Measurements from ENCODE around the gene PIK3C2B. TPM values are rescaled to one million over a fixed set of nuclear protein-coding genes. Genes with fewer than 3 reads are reported as not detected.

PIK3C2B gene
- total RNA-seq, 4 donors from 2014 or later: 61.9 to 181 (median 88.8) TPM

DNA sequence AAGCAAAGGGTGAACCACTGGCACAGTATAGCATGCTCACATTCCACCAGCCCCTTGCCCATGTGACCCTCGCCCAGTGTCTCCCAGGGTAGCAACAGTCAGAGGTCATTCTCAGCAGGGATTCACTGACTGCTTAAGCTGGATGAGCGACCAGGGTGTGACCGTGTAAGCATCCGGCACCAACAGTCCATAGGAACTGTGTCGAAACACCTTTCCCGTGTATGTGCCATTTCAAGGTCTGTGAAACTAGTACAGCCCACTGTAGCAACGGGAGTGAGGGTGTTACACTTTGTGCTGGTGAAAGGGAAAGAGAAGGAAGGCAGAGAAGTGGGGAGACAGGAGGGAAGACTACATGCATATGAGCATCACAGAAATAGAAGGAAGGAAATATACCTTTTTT is 10.8 kb downstream of the PIK3C2B start:
- in situ Hi-C loops (cut with MboI; ENCODE audit: low pct_ligation_motif_present in 1 of 4, low pct_unique_long_range_greater_than_20kb in 1 of 4, low sequenced_read_pairs in 3 of 4) (no loop called here), intact Hi-C loops (cut with DNase I; ENCODE audit: low total_unique reads) (no loop called here)
- H3K4me1 ChIP-seq: peaks cover 32 to 53% (median 39%) of the 10 kb centered on the region in 4 donors
- TF ChIP-seq POLR2AphosphoS5 (IDR thresholded peaks at IDR 0.05): no peak
- no peak for TF ChIP-seq POLR2A (IDR thresholded peaks at IDR 0.05)
- TF ChIP-seq EP300 (IDR thresholded peaks at IDR 0.05; ENCODE audit: low read depth): no peak
- TF ChIP-seq, protein P1, sequence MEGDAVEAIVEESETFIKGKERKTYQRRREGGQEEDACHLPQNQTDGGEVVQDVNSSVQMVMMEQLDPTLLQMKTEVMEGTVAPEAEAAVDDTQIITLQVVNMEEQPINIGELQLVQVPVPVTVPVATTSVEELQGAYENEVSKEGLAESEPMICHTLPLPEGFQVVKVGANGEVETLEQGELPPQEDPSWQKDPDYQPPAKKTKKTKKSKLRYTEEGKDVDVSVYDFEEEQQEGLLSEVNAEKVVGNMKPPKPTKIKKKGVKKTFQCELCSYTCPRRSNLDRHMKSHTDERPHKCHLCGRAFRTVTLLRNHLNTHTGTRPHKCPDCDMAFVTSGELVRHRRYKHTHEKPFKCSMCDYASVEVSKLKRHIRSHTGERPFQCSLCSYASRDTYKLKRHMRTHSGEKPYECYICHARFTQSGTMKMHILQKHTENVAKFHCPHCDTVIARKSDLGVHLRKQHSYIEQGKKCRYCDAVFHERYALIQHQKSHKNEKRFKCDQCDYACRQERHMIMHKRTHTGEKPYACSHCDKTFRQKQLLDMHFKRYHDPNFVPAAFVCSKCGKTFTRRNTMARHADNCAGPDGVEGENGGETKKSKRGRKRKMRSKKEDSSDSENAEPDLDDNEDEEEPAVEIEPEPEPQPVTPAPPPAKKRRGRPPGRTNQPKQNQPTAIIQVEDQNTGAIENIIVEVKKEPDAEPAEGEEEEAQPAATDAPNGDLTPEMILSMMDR (IDR thresholded peaks at IDR 0.05): no peak
- WGBS, 2 donors (ENCODE audit: low coverage in 1 of 2): 76 to 83% methylated on average over 1 to 7 of the region's 7 CpGs
- no peak for DNase-seq
- H3K36me3 ChIP-seq: no peaks in the 10 kb centered on the region
- no peak overlapping the region for H3K4me3 ChIP-seq
- no peaks in the 10 kb centered on the region for H3K27me3 ChIP-seq
- no peaks in the 10 kb centered on the region for H3K9me3 ChIP-seq
- no peak overlapping the region for H3K27ac ChIP-seq

DNA sequence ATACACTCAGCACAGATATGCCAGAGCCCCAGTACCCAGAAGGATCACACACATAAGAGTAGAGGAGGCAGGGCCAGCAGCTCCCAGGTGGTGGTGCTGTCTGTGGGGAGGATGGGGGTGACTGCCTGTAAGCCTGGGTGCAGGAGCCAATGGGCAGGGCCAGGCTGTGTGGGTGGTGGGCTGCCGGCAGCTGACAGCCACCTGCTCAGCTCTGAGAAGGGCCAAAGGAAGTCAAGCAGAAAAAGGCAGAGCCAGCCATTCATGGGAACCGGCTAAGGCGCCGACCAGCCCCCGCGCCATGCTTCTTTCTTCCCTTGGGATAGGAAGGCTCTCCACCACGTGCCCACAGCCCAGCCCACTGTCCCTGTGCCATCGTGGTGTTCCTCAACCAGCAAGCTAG is 14.1 kb downstream of the PIK3C2B start:
- Histone ChIP-seq H3K36me3 (no peaks in the 10 kb centered on the region), H3K4me3 (no peak overlapping the region), H3K27ac (peak overlapping the region; percentile 51 to 76 (median 70)), H3K27me3 (no peaks in the 10 kb centered on the region), H3K9me3 (no peaks in the 10 kb centered on the region), H3K4me1 (peaks cover 52 to 79% (median 62%) of the 10 kb centered on the region in 4 donors)
- WGBS, 2 donors (ENCODE audit: low coverage in 1 of 2): 56% methylated on average over 6 of the region's 8 CpGs; no CpG with 5 or more reads in 1 of the 2 donors
- in situ Hi-C loops (cut with MboI; ENCODE audit: low pct_ligation_motif_present in 1 of 4, low pct_unique_long_range_greater_than_20kb in 1 of 4, low sequenced_read_pairs in 3 of 4) (no loop called here), intact Hi-C loops (cut with DNase I; ENCODE audit: low total_unique reads) (no loop called here)
- TF ChIP-seq, protein P1 (IDR thresholded peaks at IDR 0.05): no peak
- no peak for DNase-seq

DNA sequence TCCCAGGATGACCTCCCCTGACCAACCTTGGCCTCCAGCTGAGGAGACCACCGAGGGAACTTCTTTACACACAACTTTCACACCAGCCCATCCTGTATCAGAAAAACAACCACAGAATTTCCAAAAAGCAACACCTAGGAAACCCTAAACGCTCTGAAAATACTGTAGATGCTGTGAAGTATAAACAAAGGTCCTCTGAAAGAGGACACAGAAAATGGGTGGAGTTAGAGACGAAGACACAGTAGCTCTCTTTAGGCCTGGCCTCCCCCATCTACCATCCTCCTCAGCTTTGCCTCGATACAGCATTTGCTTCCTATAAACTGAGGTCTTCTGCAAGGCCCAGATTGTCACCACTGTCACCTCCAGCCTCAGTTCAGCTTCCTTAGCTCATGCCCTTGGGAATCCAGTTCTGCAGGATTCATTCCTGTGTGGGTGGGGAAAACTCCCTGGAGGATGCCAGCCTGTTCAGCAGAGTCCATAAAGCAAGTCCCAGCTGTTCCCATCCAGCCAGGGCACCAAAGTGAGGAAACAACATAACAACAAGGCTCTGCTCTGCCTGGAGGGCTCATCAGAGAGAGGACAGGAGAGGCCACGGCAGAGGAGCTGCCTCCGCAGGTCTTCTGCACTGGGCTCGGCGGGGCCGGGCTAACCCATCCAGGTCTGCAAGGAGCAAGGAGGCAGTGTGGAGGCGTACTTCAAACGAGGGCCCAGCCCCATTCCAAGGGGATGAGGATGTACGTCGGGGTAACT is 15.0 kb downstream of the PIK3C2B start:
- in situ Hi-C loops (cut with MboI; ENCODE audit: low pct_ligation_motif_present in 1 of 4, low pct_unique_long_range_greater_than_20kb in 1 of 4, low sequenced_read_pairs in 3 of 4): no loop called here
- peak; percentile 74 for DNase-seq
- no peaks in the 10 kb centered on the region for H3K9me3 ChIP-seq
- H3K27me3 ChIP-seq: no peaks in the 10 kb centered on the region
- WGBS, 2 donors (ENCODE audit: low coverage in 1 of 2): 63% methylated on average over 11 of the region's 13 CpGs; no CpG with 5 or more reads in 1 of the 2 donors
- H3K4me1 ChIP-seq: peaks cover 52 to 74% (median 62%) of the 10 kb centered on the region in 4 donors
- H3K4me3 ChIP-seq: no peak overlapping the region
- intact Hi-C loops (cut with DNase I; ENCODE audit: low total_unique reads): no loop called here
- no peak for TF ChIP-seq POLR2A (IDR thresholded peaks at IDR 0.05)
- peak in 2 of 3 donors; percentile 33 to 42 for TF ChIP-seq POLR2AphosphoS5 (IDR thresholded peaks at IDR 0.05)
- H3K27ac ChIP-seq: peak overlapping the region; percentile 51 to 76 (median 70)
- H3K36me3 ChIP-seq: no peaks in the 10 kb centered on the region

DNA sequence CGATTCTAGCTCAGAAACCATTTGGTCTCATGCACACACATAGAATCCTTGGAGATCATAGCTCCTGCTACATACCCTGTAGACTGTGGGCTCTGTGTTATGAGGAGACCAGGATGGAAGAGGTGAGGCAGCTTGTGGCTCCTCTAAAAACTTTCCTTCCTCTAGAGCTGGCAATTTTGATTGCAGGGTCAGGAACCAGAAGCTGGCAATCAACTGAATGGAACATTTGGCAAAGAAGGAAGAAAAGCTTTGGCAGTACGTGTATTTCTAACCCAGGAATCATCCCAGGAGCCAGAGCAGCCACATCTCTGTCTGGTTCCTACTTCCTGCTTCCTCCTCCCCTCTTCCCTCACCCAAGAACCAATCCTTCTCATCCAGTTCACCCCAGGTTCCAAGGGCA is 15.7 kb downstream of the PIK3C2B start:
- TF ChIP-seq, protein P1 (IDR thresholded peaks at IDR 0.05): no peak
- H3K9me3 ChIP-seq: no peaks in the 10 kb centered on the region
- H3K4me1 ChIP-seq: peaks cover 52 to 74% (median 61%) of the 10 kb centered on the region in 4 donors
- intact Hi-C loops (cut with DNase I; ENCODE audit: low total_unique reads): no loop called here
- in situ Hi-C loops (cut with MboI; ENCODE audit: low pct_ligation_motif_present in 1 of 4, low pct_unique_long_range_greater_than_20kb in 1 of 4, low sequenced_read_pairs in 3 of 4): no loop called here
- peak overlapping the region; percentile 51 to 76 (median 70) for H3K27ac ChIP-seq
- WGBS, 2 donors (ENCODE audit: low coverage in 1 of 2): 53% methylated on average over 2 of the region's 2 CpGs; no CpG with 5 or more reads in 1 of the 2 donors
- DNase-seq: no peak
- H3K4me3 ChIP-seq: no peak overlapping the region
- no peaks in the 10 kb centered on the region for H3K27me3 ChIP-seq
- no peaks in the 10 kb centered on the region for H3K36me3 ChIP-seq

All from transverse colon (tissue), 4 donors.